GM12878 (cell line): Measurements from ENCODE around the gene GRK5. TPM values are rescaled to one million over a fixed set of nuclear protein-coding genes. Genes with fewer than 3 reads are reported as not detected.

Experiments
- ATF7 ChIP-seq: fragments of 450-650 bp; IDR thresholded peaks from 2 replicates; pipeline ENCODE4 v1.6.1; 2016; ENCODE audit warnings: low read depth, mild to moderate bottlenecking
- CEBPZ ChIP-seq: fragments of 150-350 bp; IDR thresholded peaks from 2 replicates; pipeline ENCODE4 v1.6.1; 2016; ENCODE audit warnings: low read depth, low read length
- ESRRA ChIP-seq: IDR thresholded peaks from 2 replicates; pipeline ENCODE4 v1.6.1; 2012; ENCODE audit warnings: mild to moderate bottlenecking, low read length, improper control_type of control experiment
- ETV6 ChIP-seq, 2 experiments: fragments of 450-650 bp in 1 of 2; IDR thresholded peaks in 1 of 2; conservative IDR thresholded peaks in 1 of 2; 2 replicates each; pipeline ENCODE4 v1.6.1; 2014; ENCODE audit warnings: antibody characterized with exemption in 1 of 2, borderline replicate concordance in 1 of 2, low read depth in 1 of 2, mild to moderate bottlenecking in 1 of 2, moderate library complexity in 1 of 2
- HCFC1 ChIP-seq: fragments of 150-350 bp; IDR thresholded peaks from 2 replicates; pipeline ENCODE4 v1.6.1; 2014; ENCODE audit warnings: low read length
- IRF5 ChIP-seq: fragments of 450-650 bp; IDR thresholded peaks from 2 replicates; pipeline ENCODE4 v1.6.1; 2017; ENCODE audit warnings: borderline replicate concordance
- JUND ChIP-seq: IDR thresholded peaks from 2 replicates; pipeline ENCODE4 v1.6.1; 2012; ENCODE audit warnings: low read depth, mild to moderate bottlenecking, low read length, improper control_type of control experiment, moderate library complexity
- NRF1 ChIP-seq: conservative IDR thresholded peaks from 2 replicates; pipeline ENCODE4 v1.6.1; 2011; ENCODE audit warnings: mild to moderate bottlenecking, low read depth, low read length, improper control_type of control experiment
- POLR2AphosphoS5 ChIP-seq: IDR thresholded peaks from 2 replicates; pipeline ENCODE4 v1.6.1; 2011; ENCODE audit warnings: mild to moderate bottlenecking, low read length, inconsistent platforms
- POU2F2 ChIP-seq: IDR thresholded peaks from 3 replicates; pipeline ENCODE4 v1.6.1; 2011; ENCODE audit warnings: low read depth, mild to moderate bottlenecking, low read length, borderline replicate concordance
- RAD21 ChIP-seq: IDR thresholded peaks from 2 replicates; pipeline ENCODE4 v1.6.1; 2011; ENCODE audit warnings: mild to moderate bottlenecking, low read depth, low read length, moderate library complexity; ENCODE audit not compliant: insufficient read depth
- RB1 ChIP-seq: fragments of 450-650 bp; formaldehyde crosslinking; IDR thresholded peaks from 2 replicates; pipeline ENCODE4 v1.6.1; 2017; ENCODE audit warnings: mild to moderate bottlenecking, borderline replicate concordance
- RUNX3 ChIP-seq: IDR thresholded peaks from 2 replicates; pipeline ENCODE4 v1.6.1; 2012; ENCODE audit warnings: low read length, inconsistent platforms
- SIX5 ChIP-seq: IDR thresholded peaks from 2 replicates; pipeline ENCODE4 v1.6.1; 2011; ENCODE audit warnings: mild to moderate bottlenecking, low read depth, low read length, moderate library complexity; ENCODE audit not compliant: severe bottlenecking
- TBL1XR1 ChIP-seq: IDR thresholded peaks from 2 replicates; pipeline ENCODE4 v1.6.1; 2012; ENCODE audit warnings: low read depth, low read length, improper control_type of control experiment
- USF2 ChIP-seq: IDR thresholded peaks from 2 replicates; pipeline ENCODE4 v1.6.1; 2011; ENCODE audit warnings: low read depth, low read length, improper control_type of control experiment, borderline replicate concordance
- YBX1 ChIP-seq: fragments of 450-650 bp; IDR thresholded peaks from 2 replicates; pipeline ENCODE4 v1.6.1; 2016; ENCODE audit warnings: antibody characterized with exemption
- polyA plus RNA-seq, 11 experiments: library from polyadenylated mRNA; depleted of rRNA in 4 of 11; unstranded in 6 of 11; stranded (reverse) in 5 of 11; fragments of >200 nt; fragmentation: Nextera tagmentation in 4 of 11; fragmentation: Illumina TruSeq in 1 of 11; extraction: Ambion mirVana in 4 of 11; extraction: Trizol in 1 of 11; gene quantifications; 1 replicate in 1 of 11; 2 replicates in 10 of 11; pipeline versions ENCODE4 v1.2.1 to v1.2.3, GENCODE V29; 2011 to 2016; ENCODE audit warnings: inconsistent platforms in 2 of 11, missing spikeins in 2 of 11, low read depth in 1 of 11
- total RNA-seq, 4 experiments: library from RNA; depleted of rRNA in 3 of 4; stranded (reverse); fragments of >200 nt in 3 of 4; fragmentation: Illumina TruSeq in 1 of 4; extraction: Trizol in 1 of 4; gene quantifications; 2 replicates each; pipeline versions ENCODE4 v1.2.1 to v1.2.3, GENCODE V29; 2013 to 2021
- TF ChIP-seq, protein P1 (sequence below): IDR thresholded peaks from 2 replicates; pipeline ENCODE4 v1.6.1; 2011; ENCODE audit warnings: borderline replicate concordance, low read depth, mild to moderate bottlenecking, moderate library complexity, mixed read lengths, low read length; ENCODE audit not compliant: insufficient read depth; ENCODE audit errors: extremely low read length

GRK5 gene
- total and polyA plus RNA-seq, 10 of the 15 experiments (the other 5 are each of a cell fraction or from before 2014, with no cell fraction given) = 0.11 to 22.1 (median 10.0) TPM

DNA sequence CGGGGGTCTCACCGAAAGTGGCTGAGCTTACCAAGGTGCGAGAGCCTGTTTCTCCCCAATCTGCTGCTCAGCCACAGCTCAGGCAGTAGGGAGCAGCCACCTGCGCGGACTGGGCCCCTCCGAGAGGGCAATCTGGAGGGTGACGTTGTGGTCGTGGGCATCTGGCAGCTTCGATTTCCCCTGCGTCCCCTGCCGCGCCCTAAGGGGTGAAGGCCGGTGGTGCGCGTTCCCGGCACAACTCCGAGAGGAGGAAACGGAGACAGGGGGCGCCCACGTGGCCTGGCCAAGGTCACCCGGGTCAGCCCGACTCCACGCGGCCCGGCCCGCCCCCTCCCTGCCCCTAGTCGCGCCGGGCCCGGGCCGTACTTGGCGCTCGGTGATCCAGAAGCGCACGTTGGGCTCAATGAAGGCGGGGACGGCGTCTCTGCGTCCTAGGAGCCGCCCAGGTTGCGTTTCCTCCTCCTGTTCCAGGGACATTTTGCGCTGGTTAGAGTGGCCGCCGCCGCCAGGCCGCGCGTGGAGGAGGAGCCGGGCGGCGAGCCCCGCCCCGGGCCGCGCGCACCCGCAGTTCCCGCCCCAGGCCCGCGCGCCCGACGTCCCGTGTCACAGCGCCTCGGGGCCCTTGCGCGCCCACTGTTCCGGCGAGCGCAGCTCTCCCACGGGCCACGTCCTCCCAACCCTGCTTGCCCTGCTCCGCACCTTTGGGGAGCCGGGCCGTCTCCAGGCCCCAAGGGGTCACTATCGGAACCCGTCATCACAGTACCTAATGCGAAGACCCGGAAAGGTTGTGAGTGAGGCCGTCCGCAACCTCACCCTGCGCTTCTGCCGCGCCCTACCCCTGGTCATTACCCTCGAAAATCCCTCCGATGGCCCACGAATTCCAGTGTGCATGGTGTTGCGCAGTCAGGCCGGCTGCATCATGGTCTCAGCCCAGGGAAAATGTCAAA lies 41.9 kb upstream of the GRK5 start, which contains the start of gene SFXN4 (continued):
- TF ChIP-seq USF2 = peak; percentile 32
- TF ChIP-seq POLR2AphosphoS5 = peak; percentile 65; the same call in 1 of the 2 replicates
- TF ChIP-seq SIX5 = no peak
- TF ChIP-seq YBX1 = no peak
- TF ChIP-seq IRF5 = no peak
- TF ChIP-seq, protein P1, sequence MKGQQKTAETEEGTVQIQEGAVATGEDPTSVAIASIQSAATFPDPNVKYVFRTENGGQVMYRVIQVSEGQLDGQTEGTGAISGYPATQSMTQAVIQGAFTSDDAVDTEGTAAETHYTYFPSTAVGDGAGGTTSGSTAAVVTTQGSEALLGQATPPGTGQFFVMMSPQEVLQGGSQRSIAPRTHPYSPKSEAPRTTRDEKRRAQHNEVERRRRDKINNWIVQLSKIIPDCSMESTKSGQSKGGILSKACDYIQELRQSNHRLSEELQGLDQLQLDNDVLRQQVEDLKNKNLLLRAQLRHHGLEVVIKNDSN = peak; percentile 80
- no peak for TF ChIP-seq ETV6 (conservative IDR thresholded peaks at IDR 0.05 in 1 of 2, IDR thresholded peaks at IDR 0.05 in 1 of 2; ENCODE audit: borderline replicate concordance in 1 of 2, low read depth in 1 of 2)
- 0 out of 2 replicates have a peak, but pooled peaks have one; percentile 33 for TF ChIP-seq RUNX3
- no peak for TF ChIP-seq POU2F2
- no peak for TF ChIP-seq NRF1
- TF ChIP-seq RAD21 = no peak
- peak; percentile 97 for TF ChIP-seq ESRRA
- 0 out of 2 replicates have a peak, but pooled peaks have one; percentile 30 for TF ChIP-seq HCFC1
- TF ChIP-seq TBL1XR1 = no peak
- peak; percentile 86 for TF ChIP-seq RB1
- TF ChIP-seq JUND = no peak
- 0 out of 2 replicates have a peak, but pooled peaks have one; percentile 19 for TF ChIP-seq ATF7
- TF ChIP-seq CEBPZ = no peak
